OCI-LY7 (cell line): ENCODE data around the gene SMPD2. TPM values are rescaled to one million over a fixed set of nuclear protein-coding genes. Genes with fewer than 3 reads are reported as not detected.

Experiments used
- BruUV-seq: library from RNA; stranded (reverse); fragments of 400-500 nt; replicated peaks from 2 replicates; lab custom pipeline; 2021; lab: Mats Ljungman, UMichigan
- CTCF ChIA-PET: fragments of 300-600 bp; sonication (Branson Sonifier 250); formaldehyde crosslinking; loops from one replicate; lab custom pipeline; 2022; ENCODE audit warnings: antibody characterized with exemption; ENCODE audit not compliant: unreplicated experiment; lab: Charles Lee
- POLR2A ChIA-PET: fragments of 300-600 bp; sonication (Branson Sonifier 250); formaldehyde crosslinking; loops from one replicate; lab custom pipeline; 2022; ENCODE audit warnings: antibody characterized with exemption; lab: Charles Lee
- DNase-seq: peaks from one replicate; pipeline ENCODE4 v3.0.0-alpha.2; 2015; ENCODE audit warnings: low spot score
- H2AFZ ChIP-seq: fragments of 200-600 bp; sonication (generic), shearing (Covaris generic); 2 replicates; pipeline ENCODE4 v1.6.1; 2014; ENCODE audit warnings: mild to moderate bottlenecking, antibody characterized with exemption, low read length, moderate library complexity
- H3K27ac ChIP-seq: fragments of 200-600 bp; sonication (generic); 2 replicates; pipeline ENCODE4 v1.5.1; 2014; ENCODE audit warnings: mixed run types, low read depth, mild to moderate bottlenecking, moderate library complexity, low read length, inconsistent platforms; ENCODE audit not compliant: poor library complexity, severe bottlenecking
- H3K36me3 ChIP-seq: fragments of 200-600 bp; sonication (generic); 2 replicates; pipeline ENCODE4 v1.6.1; 2014; ENCODE audit warnings: mild to moderate bottlenecking, antibody characterized with exemption, low read length, moderate library complexity, mixed read lengths; ENCODE audit not compliant: insufficient read depth
- H3K4me1 ChIP-seq: fragments of 200-600 bp; sonication (generic); 2 replicates; pipeline ENCODE4 v1.5.1; 2014; ENCODE audit warnings: mild to moderate bottlenecking, low read length; ENCODE audit not compliant: insufficient read depth, poor library complexity, severe bottlenecking
- H3K4me2 ChIP-seq: fragments of 200-600 bp; sonication (generic); 2 replicates; pipeline ENCODE4 v1.6.1; 2014; ENCODE audit warnings: mild to moderate bottlenecking, low read length
- H3K4me3 ChIP-seq: fragments of 200-600 bp; sonication (generic); 2 replicates; pipeline ENCODE4 v1.5.1; 2014; ENCODE audit warnings: mild to moderate bottlenecking, low read depth, low read length; ENCODE audit not compliant: poor library complexity, severe bottlenecking
- H3K79me2 ChIP-seq: fragments of 200-600 bp; sonication (generic); 2 replicates; pipeline ENCODE4 v1.6.1; 2016; ENCODE audit warnings: low read depth, mild to moderate bottlenecking, low read length, moderate library complexity, mixed read lengths; ENCODE audit not compliant: insufficient read depth
- H3K9me2 ChIP-seq: fragments of 200-600 bp; sonication (generic); 2 replicates; pipeline ENCODE4 v1.6.1; 2016; ENCODE audit warnings: mild to moderate bottlenecking, low read length, mixed read lengths; ENCODE audit not compliant: insufficient read depth
- H3K9me3 ChIP-seq: fragments of 200-600 bp; sonication (generic); 2 replicates; pipeline ENCODE4 v1.6.1; 2014; ENCODE audit warnings: mild to moderate bottlenecking, mixed run types, low read length, mixed read lengths
- H4K20me1 ChIP-seq: fragments of 200-600 bp; sonication (generic); 2 replicates; pipeline ENCODE4 v1.6.1; 2014; ENCODE audit warnings: mild to moderate bottlenecking, antibody characterized with exemption, low read length, moderate library complexity, mixed read lengths; ENCODE audit not compliant: insufficient read depth
- CTCF ChIP-seq: fragments of 200-600 bp; sonication (generic); conservative IDR thresholded peaks from 2 replicates; pipeline ENCODE4 v1.5.1; 2014; ENCODE audit warnings: mild to moderate bottlenecking, antibody characterized with exemption, low read length, moderate library complexity, mixed read lengths
- EZH2phosphoT487 ChIP-seq: fragments of 200-600 bp; sonication (generic); IDR thresholded peaks from 2 replicates; pipeline ENCODE4 v1.6.1; 2018; ENCODE audit warnings: low read depth, borderline replicate concordance, mild to moderate bottlenecking, mixed run types, antibody characterized with exemption, low read length, moderate library complexity, mixed read lengths
- intact Hi-C: fragments of 100-400 bp; cut with micrococcal nuclease; formaldehyde crosslinking; loops from one replicate; pipeline ENCODE4 v1.10.0; 2022; ENCODE audit not compliant: unreplicated experiment
- total RNA-seq, 2 experiments: library from RNA; depleted of rRNA in 1 of 2; stranded (reverse); fragments of >200 nt in 1 of 2; shearing (Covaris generic) in 1 of 2; gene quantifications; 2 replicates each; pipeline ENCODE4 v1.2.3, GENCODE V29; 2014 to 2022

Gene SMPD2
- total RNA-seq, 2 experiments from 2014 or later: 15.9 to 24.4 TPM

- BruUV-seq: no TSS peak
- Histone ChIP-seq H2AFZ (peak overlapping the region; percentile 2; the same call in 1 of the 2 replicates), H3K9me3 (no peaks in the 10 kb centered on the region), H3K4me2 (peak overlapping the region; percentile 79), H3K4me1 (peaks cover 82% of the 10 kb centered on the region), H3K9me2 (no peaks in the 10 kb centered on the region), H4K20me1 (no peaks in the 10 kb centered on the region), H3K79me2 (peaks cover 36% of the 10 kb centered on the region; the same call in 1 of the 2 replicates), H3K27ac (peak overlapping the region; percentile 99), H3K36me3 (peaks cover 44% of the 10 kb centered on the region), H3K4me3 (peak overlapping the region; percentile 82)
- no peak for DNase-seq
- CTCF ChIA-PET: interaction anchor here (1.0 to 1.1 kb wide), 2 partner anchors 24 to 73 kb away, joined by 3 read pairs; partner anchors contain the start of gene CD164
- intact Hi-C loops: loop anchor here (5.0 to 10.0 kb wide), 2 partner anchors 236 to 361 kb away; partner anchors contain the start of genes AK9, CEP57L1, FIG4 and SESN1
- TF ChIP-seq CTCF (peak; percentile 44; the same call in 1 of the 2 replicates), EZH2phosphoT487 (no peak)
- POLR2A ChIA-PET: interaction anchor here (1.2 to 6.4 kb wide), 7 partner anchors 9 to 74 kb away, joined by 4 to 64 read pairs (median 6); partner anchors contain the start of genes CD164, PPIL6, SMPD2 and ZBTB24
Observed at GRCh38 chr6:109456111-109456583, 15.6 kb downstream of the SMPD2 start.

DNA sequence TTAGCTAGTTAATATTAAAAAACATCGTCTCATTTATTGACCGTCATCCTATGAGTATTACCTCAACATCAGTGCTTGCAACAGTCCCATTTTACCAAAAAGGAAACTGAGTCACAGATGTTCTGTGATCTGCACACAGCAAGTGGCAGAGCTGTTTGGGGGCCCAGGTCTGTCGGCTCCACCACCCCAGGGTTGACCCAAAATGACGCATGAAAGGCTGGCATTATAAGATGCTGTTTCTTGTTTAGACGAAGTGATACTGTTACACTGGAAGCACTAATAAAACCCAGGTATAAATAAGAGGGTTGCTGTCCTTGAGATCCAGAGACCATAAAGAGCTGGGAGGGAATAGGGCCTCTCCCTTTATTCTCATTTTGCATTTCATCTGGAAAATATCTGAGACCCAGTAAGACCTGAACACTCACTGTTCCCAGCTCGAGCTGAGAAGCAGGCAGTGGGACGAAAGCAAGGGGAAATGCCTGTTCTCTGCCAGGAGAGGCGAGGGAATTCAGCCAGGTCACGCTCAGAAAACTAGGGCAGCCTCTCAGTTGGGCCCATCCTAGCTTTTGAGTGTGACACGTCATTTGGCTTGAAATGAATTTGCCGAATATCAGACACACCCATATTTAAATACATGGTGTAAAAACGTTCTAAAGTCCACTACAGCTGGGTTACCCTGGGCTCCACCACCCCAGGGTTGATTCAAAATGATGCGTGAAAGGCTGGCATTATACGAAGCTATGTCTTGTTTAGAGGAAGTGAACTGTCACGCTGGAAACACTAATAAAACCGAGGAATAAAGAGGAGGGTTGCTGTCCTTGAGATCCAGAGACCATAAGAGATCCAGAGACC is 16.4 kb downstream of the SMPD2 start:
- H3K9me3 ChIP-seq: no peaks in the 10 kb centered on the region
- peak overlapping the region; percentile 82 for H3K4me3 ChIP-seq
- H4K20me1 ChIP-seq: no peaks in the 10 kb centered on the region
- H3K4me2 ChIP-seq: peak overlapping the region; percentile 79
- intact Hi-C loops: loop anchor here (5.0 to 10.0 kb wide), 2 partner anchors 235 to 362 kb away; partner anchors contain the start of genes AK9, CEP57L1, FIG4 and SESN1
- ChIA-PET CTCF (no interaction called here), POLR2A (interaction anchor here (1.2 to 6.4 kb wide), 6 partner anchors 8 to 31 kb away, joined by 4 to 64 read pairs (median 8); partner anchors contain the start of genes PPIL6, SMPD2 and ZBTB24)
- peaks cover 74% of the 10 kb centered on the region for H3K4me1 ChIP-seq
- TF ChIP-seq EZH2phosphoT487: no peak
- no peak for TF ChIP-seq CTCF
- no peak overlapping the region; the same call in 1 of the 2 replicates for H2AFZ ChIP-seq
- peak overlapping the region; percentile 99 for H3K27ac ChIP-seq
- H3K79me2 ChIP-seq: peaks cover 39% of the 10 kb centered on the region; the same call in 1 of the 2 replicates
- TSS peak; percentile 65 for BruUV-seq
- no peak for DNase-seq
- H3K9me2 ChIP-seq: no peaks in the 10 kb centered on the region
- peaks cover 43% of the 10 kb centered on the region for H3K36me3 ChIP-seq
